GM23248 (cell line): ENCODE data around the gene AIPL1. TPM values are rescaled to one million over a fixed set of nuclear protein-coding genes. Genes with fewer than 3 reads are reported as not detected.
A peak's percentile ranks its signal among the peaks of the same experiment; 100 is the strongest.

ENCODE experiments used
- DNase-seq: peaks from one replicate; pipeline ENCODE4 v3.0.0-alpha.2; 2015
- H2AFZ ChIP-seq: fragments of 200-600 bp; sonication (generic); 2 replicates; pipeline ENCODE4 v1.6.1; 2016; ENCODE audit warnings: antibody characterized with exemption
- H3F3A ChIP-seq: fragments of 200-600 bp; sonication (generic); 2 replicates; pipeline ENCODE4 v1.6.1; 2016; ENCODE audit warnings: mild to moderate bottlenecking, antibody characterized with exemption, mixed run types; ENCODE audit not compliant: insufficient read depth
- H3K27ac ChIP-seq: fragments of 200-600 bp; sonication (generic); 2 replicates; pipeline ENCODE4 v1.5.1; 2016; ENCODE audit warnings: mild to moderate bottlenecking
- H3K27me3 ChIP-seq: fragments of 200-600 bp; sonication (generic); replicated peaks from 2 replicates; pipeline ENCODE4 v1.6.1; 2016; ENCODE audit warnings: mild to moderate bottlenecking; ENCODE audit not compliant: insufficient read depth
- H3K36me3 ChIP-seq: fragments of 200-600 bp; sonication (generic); 2 replicates; pipeline ENCODE4 v1.6.1; 2016; ENCODE audit warnings: low read depth, mild to moderate bottlenecking
- H3K4me1 ChIP-seq: fragments of 200-600 bp; sonication (generic); 2 replicates; pipeline ENCODE4 v1.6.1; 2016; ENCODE audit warnings: mild to moderate bottlenecking; ENCODE audit not compliant: insufficient read depth
- H3K4me2 ChIP-seq: fragments of 200-600 bp; sonication (generic); one replicate; pipeline ENCODE4 v1.6.1; 2016; ENCODE audit warnings: mild to moderate bottlenecking; ENCODE audit not compliant: unreplicated experiment
- H3K4me3 ChIP-seq: fragments of 200-600 bp; sonication (generic); 2 replicates; pipeline ENCODE4 v1.5.1; 2016; ENCODE audit warnings: mild to moderate bottlenecking
- H3K79me2 ChIP-seq: fragments of 200-600 bp; sonication (generic); 2 replicates; pipeline ENCODE4 v1.6.1; 2016; ENCODE audit warnings: mild to moderate bottlenecking; ENCODE audit not compliant: insufficient read depth
- H3K9ac ChIP-seq: fragments of 200-600 bp; sonication (generic); 2 replicates; pipeline ENCODE4 v1.6.1; 2016; ENCODE audit warnings: mild to moderate bottlenecking
- H3K9me2 ChIP-seq: fragments of 200-600 bp; sonication (generic); 2 replicates; pipeline ENCODE4 v1.6.1; 2016; ENCODE audit warnings: mixed run types, mild to moderate bottlenecking, moderate library complexity; ENCODE audit not compliant: insufficient read depth
- H3K9me3 ChIP-seq: fragments of 200-600 bp; sonication (generic); one replicate; pipeline ENCODE4 v1.6.1; 2017; ENCODE audit warnings: low read depth
- H4K20me1 ChIP-seq: fragments of 200-600 bp; sonication (generic); 2 replicates; pipeline ENCODE4 v1.6.0; 2016; ENCODE audit not compliant: insufficient read depth
- EZH2 ChIP-seq: fragments of 200-600 bp; sonication (generic); IDR thresholded peaks from 2 replicates; pipeline ENCODE4 v1.6.1; 2018; ENCODE audit warnings: antibody characterized with exemption, mild to moderate bottlenecking; ENCODE audit not compliant: insufficient read depth, poor library complexity, severe bottlenecking
- EZH2phosphoT487 ChIP-seq: fragments of 200-600 bp; sonication (generic); IDR thresholded peaks from 2 replicates; pipeline ENCODE4 v1.6.1; 2018; ENCODE audit warnings: antibody characterized with exemption, moderate library complexity, mild to moderate bottlenecking, low read depth; ENCODE audit not compliant: insufficient read depth
- WGBS, 2 experiments: methylation state at CpG; one replicate each; pipeline ENCODE4 v1.1.6; 2015 to 2017; ENCODE audit warnings: low lambda C conversion rate in 2 of 2, low coverage in 1 of 2; ENCODE audit errors: missing lambda C conversion rate in 2 of 2; 5-methylcytosine and 5-hydroxymethylcytosine counted together
- in situ Hi-C: fragments of 300-500 bp; cut with MboI; formaldehyde crosslinking; loops from 2 replicates; pipeline ENCODE4 v1.15.0; 2020
- polyA plus RNA-seq: library from polyadenylated mRNA; unstranded; fragments of >200 nt; fragmentation: Nextera tagmentation; extraction: Ambion mirVana; gene quantifications from 2 replicates; pipeline ENCODE4 v1.2.1, GENCODE V29; 2016
- total RNA-seq: library from RNA; depleted of rRNA; stranded (reverse); fragments of >200 nt; shearing (Covaris generic); gene quantifications from 2 replicates; pipeline ENCODE4 v1.2.3, GENCODE V29; 2014

AIPL1 gene
- total and polyA plus RNA-seq, 2 experiments from 2014 or later, result not detected

DNA sequence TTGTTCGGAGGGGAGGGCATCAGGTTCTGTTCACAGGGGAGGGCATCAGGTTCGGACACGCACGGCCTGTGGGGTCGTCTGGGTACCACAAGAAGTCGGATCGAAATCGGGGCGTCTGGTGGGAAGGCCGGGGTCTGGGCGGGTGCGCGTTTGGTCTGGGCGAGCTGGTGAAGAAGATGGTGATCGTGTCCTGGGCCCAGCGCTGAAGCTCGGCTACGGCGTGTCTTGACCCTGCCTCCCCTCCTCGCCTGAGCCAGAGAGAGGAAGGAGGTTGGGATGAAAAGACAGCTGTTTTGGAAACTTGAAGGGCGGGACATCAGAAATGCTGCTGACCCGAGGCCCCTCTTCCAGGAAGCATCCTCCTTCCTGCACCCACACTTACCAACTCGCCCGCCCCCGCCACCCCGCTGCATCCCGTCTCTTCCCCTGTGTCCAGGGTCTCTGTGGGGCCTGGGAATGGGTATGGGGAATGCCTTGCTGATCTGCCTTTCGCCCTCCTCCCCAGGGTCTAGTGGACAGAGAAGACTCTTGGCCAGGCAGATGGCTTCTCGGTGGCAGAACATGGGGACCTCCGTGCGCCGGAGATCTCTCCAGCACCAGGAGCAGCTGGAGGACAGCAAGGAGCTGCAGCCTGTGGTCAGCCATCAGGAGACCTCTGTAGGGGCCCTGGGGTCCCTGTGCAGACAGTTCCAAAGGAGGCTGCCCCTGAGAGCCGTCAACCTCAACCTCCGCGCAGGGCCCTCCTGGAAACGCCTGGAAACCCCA lies 9.8 kb upstream of the AIPL1 start:
- Histone ChIP-seq H3K4me3 (peak overlapping the region; percentile 75), H3K9me3 (no peaks in the 10 kb centered on the region), H2AFZ (peak overlapping the region; percentile 77), H3F3A (0 out of 2 replicates have a peak, but pooled peaks cover 4% of the 10 kb centered on the region), H3K4me1 (peaks cover 12% of the 10 kb centered on the region), H3K4me2 (peak overlapping the region; percentile 91), H3K9me2 (no peaks in the 10 kb centered on the region), H4K20me1 (no peaks in the 10 kb centered on the region), H3K27ac (no peak overlapping the region), H3K79me2 (no peaks in the 10 kb centered on the region), H3K36me3 (no peaks in the 10 kb centered on the region), H3K27me3 (no peaks in the 10 kb centered on the region), H3K9ac (peak overlapping the region; percentile 71)
- no peak for TF ChIP-seq EZH2phosphoT487
- no peak for TF ChIP-seq EZH2
- peak; percentile 30 for DNase-seq
- in situ Hi-C loops, result loop anchor here (25.0 kb wide), 2 partner anchors 982 to 1182 kb away; partner anchors contain the start of gene DHX33
- WGBS, 2 experiments, result 22 to 34% methylated on average over 17 to 35 of the region's 36 CpGs

DNA sequence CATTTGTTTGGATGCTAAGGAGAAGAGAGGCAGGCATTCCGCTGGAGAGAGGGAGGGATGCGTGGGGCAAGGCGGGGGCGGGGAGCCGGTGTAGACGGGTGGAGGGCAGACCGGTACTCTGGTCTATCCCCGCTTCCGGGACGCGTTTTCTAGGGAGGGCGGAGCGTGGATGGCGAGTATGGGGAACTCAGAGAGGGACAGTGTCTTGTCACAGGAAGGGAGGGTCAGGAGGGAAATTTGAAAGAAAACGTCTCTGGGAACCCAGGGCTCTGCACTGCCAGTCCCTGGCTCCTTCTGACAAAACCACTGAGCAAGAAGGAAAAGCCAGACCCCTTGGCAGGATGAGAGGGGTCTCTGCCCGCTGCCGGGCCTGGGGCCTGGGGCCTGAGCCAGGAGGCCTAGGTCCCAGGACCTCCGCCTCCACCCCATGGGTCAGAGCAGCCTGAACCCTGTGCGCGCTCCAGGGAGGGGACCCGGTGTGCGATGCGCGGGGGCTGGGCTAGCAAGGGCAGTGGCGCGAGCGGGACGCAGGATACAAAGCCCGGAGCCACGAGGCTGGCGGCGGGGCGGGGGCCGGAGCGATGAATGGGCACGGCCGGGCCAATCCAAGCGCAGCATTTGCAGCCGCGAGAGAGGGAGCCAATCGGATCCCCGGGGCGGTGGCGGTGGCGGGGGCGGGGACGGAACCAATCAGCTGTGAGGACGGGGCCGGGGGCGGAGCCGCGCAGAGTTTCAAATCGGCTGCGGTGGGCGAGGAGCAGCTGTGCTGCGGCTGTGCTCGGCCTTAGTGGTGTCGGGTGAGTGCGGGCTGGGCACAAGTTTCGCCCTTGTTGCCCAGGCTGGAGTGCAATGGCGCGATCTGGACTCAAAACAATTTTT lies 9.0 kb upstream of the AIPL1 start, which contains the start of gene PIMREG:
Gene PIMREG, plus strand, starts transcription at position 764 of the 879 bp plus-strand sequence. CDS start 656 bp downstream, outside the sequence.
- Histone ChIP-seq H3K79me2 (no peaks in the 10 kb centered on the region), H3F3A (0 out of 2 replicates have a peak, but pooled peaks cover 4% of the 10 kb centered on the region), H3K4me1 (peaks cover 12% of the 10 kb centered on the region), H3K27me3 (no peaks in the 10 kb centered on the region), H4K20me1 (no peaks in the 10 kb centered on the region), H3K36me3 (no peaks in the 10 kb centered on the region), H3K9ac (peak within 1 kb of the TSS; percentile 72), H3K9me3 (no peaks in the 10 kb centered on the region), H3K9me2 (no peaks in the 10 kb centered on the region), H2AFZ (peak within 1 kb of the TSS; percentile 98), H3K27ac (peak within 1 kb of the TSS; percentile 77), H3K4me3 (peak within 1 kb of the TSS; percentile 75), H3K4me2 (peak within 1 kb of the TSS; percentile 91)
- DNase-seq, result peak; percentile 99
- in situ Hi-C loops, result loop anchor here (25.0 kb wide), 2 partner anchors 982 to 1182 kb away; partner anchors contain the start of gene DHX33
- 2% methylated on average over 33 to 62 of the region's 62 CpGs for WGBS, 2 experiments
- TF ChIP-seq EZH2 (no peak), EZH2phosphoT487 (no peak)

GRCh38 chr17:6442775-6443174 lies 7.9 kb upstream of the AIPL1 start:
- in situ Hi-C loops, result loop anchor here (25.0 kb wide), 2 partner anchors 980 to 1180 kb away; partner anchors contain the start of gene DHX33

GRCh38 chr17:6439951-6440350 lies 5.0 kb upstream of the AIPL1 start:
- Histone ChIP-seq H3F3A (0 out of 2 replicates have a peak, but pooled peaks cover 4% of the 10 kb centered on the region), H2AFZ (no peak overlapping the region), H3K9me3 (no peaks in the 10 kb centered on the region), H4K20me1 (no peaks in the 10 kb centered on the region), H3K9me2 (no peaks in the 10 kb centered on the region), H3K36me3 (no peaks in the 10 kb centered on the region), H3K4me3 (no peak overlapping the region), H3K4me1 (peaks cover 12% of the 10 kb centered on the region), H3K79me2 (no peaks in the 10 kb centered on the region), H3K4me2 (no peak overlapping the region), H3K9ac (no peak overlapping the region), H3K27ac (no peak overlapping the region), H3K27me3 (peaks cover 11% of the 10 kb centered on the region; the same call in 1 of the 2 replicates)
- in situ Hi-C loops, result loop anchor here (25.0 kb wide), 2 partner anchors 978 to 1178 kb away; partner anchors contain the start of gene DHX33
- TF ChIP-seq EZH2phosphoT487 (no peak), EZH2 (no peak)
- 66 to 80% methylated on average over 4 of the region's 4 CpGs for WGBS, 2 experiments
- DNase-seq, result no peak

More at GRCh38 chr17:6442775-6443174, 7.9 kb upstream of the AIPL1 start:
- Histone ChIP-seq H3K9ac (no peak overlapping the region), H4K20me1 (no peaks in the 10 kb centered on the region), H3K4me2 (no peak overlapping the region), H3F3A (0 out of 2 replicates have a peak, but pooled peaks cover 4% of the 10 kb centered on the region), H2AFZ (peak overlapping the region; percentile 98; the same call in 1 of the 2 replicates), H3K9me3 (no peaks in the 10 kb centered on the region), H3K4me3 (no peak overlapping the region), H3K9me2 (no peaks in the 10 kb centered on the region), H3K27ac (no peak overlapping the region), H3K27me3 (no peaks in the 10 kb centered on the region), H3K4me1 (peaks cover 12% of the 10 kb centered on the region), H3K36me3 (no peaks in the 10 kb centered on the region), H3K79me2 (no peaks in the 10 kb centered on the region)
- DNase-seq, result no peak
- WGBS, 2 experiments, result 65 to 66% methylated on average over 6 of the region's 6 CpGs
- TF ChIP-seq EZH2phosphoT487 (no peak), EZH2 (no peak)
